HG03565 (cell line): ENCODE results near the gene LRIT1.

Experiments used
- ATAC-seq: cut with Tn5 transposase; IDR thresholded peaks from one replicate; pipeline ENCODE4 v1.9.1; 2021; ENCODE audit warnings: mild to moderate bottlenecking, moderate library complexity; ENCODE audit not compliant: unreplicated experiment

The LRIT1 gene

DNA sequence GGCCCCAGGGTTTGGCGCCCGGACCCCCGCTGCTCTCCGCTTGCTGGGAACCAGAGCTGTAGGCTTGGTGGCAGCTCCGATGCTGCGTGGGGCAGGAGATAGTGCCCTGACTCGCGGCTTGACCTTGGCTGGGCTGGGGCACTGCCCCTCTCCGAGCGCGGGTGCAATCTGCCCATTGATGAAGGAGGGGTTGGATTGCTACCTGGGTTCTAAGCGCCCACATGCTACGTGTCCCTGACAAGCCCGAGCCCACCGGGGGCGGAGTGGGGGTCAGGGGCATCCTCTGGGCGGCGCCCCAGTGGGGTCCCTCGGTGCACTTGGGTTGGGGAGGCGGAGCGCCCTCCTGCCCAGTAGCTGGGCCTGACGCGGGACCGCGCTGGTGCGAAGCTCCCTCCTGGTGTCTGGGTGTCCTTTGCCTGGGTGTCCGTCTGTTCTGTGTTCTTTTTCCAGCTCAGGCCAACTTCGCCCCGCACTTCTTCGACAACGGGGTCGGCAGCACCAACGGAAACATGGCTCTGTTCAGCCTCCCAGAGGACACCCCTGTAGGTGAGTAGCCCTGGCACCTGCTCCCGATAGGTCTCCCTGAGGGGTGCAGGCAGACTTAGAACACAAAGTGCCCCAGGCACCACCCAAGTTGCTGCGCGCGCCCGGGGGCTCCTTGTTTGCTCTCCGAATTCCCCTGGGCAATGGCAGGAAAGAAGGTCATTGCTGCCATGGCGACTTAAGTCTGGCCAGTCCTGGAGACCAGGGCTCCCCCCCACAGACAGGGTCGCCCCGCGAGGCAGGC, 46.1 kb downstream of the LRIT1 start:
- no peak for ATAC-seq

DNA sequence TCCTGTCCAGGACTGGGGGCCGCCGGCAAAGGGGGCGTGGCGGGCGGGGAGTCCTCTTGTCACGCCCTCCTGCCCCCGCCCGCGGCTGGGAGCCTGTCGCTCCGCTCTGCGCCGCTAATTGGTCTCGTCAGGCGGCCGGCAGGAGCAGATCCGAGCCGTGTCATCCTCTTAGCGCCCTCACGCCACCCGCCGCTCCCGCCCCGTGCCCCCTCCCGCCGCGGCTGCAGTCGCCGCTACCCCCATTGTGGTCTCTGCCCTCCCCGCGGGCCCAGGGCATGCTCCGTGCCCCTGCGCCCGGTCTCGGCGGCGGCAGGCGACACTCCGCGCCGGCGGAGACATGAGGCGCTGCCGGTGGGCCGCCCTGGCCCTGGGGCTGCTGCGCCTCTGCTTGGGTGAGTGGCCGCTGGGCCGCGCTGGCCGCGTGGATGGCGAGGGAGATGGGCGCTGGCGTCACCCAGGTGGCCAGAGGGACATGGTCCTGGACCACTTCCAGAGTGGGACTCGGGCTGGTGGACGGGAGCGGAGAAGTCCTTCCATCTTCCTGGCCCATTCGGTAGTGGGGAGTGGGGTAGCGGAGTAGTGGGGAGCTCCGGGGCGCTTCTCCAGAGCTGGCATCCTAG, 46.8 kb downstream of the LRIT1 start, which contains the start of gene CDHR1:
Gene CDHR1, plus strand, starts transcription at position 114 of the 620 bp plus-strand sequence. Its CDS starts 224 bp downstream, at position 338.
- ATAC-seq = no peak

DNA sequence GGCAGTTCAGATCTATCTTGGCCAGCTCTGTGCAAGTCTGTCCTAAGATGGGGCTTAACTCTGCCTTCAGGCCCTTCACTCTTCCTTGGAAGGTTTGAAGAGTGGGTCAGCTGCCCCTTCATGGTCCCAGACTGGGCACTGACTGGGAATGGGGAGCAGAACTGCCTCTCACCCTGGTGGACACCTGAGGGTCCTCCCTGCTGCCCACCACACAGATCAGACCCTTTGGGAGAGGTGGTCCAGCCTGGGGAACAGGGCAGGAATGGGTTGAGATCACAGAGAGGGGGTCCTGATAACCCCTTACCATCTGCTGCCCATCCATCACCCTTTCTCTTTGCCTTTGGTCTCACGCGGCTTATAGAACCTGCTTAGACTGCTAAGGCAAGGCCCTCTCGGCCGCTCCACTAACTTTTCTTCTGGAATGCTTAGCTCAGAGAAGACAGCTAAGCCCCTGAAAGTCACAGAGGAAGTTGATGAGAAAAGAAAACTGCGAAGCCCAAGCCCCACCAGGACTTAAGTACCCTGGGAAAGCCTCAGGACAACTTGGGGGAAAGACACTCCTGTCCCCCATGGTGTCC, 47.4 kb downstream of the LRIT1 start:
- ATAC-seq = no peak

DNA sequence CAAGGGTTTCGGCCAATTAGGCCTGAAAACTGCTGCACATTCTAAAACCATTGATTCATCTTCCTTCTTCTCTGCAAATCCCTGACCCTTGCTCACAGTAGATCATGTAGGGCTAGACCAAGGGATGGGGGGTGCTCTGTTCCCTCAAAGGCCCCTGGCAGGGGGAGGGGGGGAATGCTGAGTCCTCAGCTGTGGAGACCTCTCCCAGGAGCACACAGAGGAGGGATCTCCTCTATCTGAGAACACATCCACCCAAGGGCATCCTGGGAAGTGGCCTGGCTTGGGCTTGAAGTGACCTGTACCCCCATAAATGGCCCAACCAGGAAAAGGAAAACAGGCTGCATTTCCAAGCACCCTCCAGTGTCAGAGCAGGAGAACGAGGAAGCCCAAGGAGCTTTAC, 48.0 kb downstream of the LRIT1 start:
- no peak for ATAC-seq

DNA sequence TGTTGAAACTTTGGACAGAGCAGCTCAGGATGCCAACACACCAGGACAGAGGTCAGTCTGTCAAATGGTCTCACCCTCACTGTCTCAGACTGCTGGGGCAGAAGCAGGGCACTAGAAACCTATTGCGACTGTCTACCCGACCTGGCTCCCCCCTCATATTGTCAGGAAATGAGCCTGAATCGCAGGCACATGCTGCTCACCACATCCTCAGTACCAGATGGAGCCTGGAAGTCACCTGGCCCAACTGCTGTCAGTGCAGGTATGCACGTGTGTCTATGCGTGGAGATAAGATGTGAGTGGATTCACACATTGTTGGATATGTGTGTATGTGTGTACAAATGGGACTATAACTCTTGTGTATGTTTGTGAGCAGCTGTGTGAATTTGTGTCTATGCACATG, 50.2 kb downstream of the LRIT1 start:
- ATAC-seq = no peak

DNA sequence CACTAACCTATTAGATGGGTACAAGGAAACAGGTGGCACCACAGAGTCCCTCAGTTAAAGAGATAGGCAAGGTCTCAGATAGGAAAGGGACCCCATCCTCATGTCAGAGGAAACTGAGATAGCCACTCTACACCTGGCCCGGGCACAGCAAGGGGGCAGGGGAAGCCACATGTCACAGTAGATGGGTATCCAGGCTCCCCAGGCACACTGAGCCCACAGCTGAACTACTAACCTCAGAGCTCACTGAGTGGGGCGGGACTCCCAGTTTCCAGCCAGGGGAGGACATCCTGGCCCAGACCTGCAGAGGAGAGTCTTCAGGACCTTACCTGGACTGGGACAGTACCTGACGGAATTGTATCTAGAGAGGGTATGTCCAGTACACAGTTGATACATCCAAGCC, 50.7 kb downstream of the LRIT1 start:
- no peak for ATAC-seq

DNA sequence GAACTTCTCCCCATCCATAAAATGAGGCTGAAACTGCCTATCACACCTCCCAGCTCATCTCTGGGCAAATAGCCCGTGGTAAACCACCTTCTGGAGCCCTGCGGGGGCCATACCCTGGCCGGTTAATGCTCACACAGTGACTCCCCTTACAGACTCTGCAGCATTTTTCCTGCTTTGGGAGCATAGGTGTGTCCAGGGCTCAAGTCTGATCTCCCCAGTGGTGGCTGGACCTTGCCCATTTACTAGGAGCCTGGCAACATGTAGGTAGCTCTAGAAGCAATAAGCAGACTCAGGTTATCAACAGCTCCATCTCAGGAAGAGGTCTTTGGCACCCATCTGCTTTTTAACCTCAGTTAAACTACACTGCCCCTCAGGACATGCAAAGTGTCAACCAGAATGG, 52.5 kb downstream of the LRIT1 start:
- no peak for ATAC-seq

DNA sequence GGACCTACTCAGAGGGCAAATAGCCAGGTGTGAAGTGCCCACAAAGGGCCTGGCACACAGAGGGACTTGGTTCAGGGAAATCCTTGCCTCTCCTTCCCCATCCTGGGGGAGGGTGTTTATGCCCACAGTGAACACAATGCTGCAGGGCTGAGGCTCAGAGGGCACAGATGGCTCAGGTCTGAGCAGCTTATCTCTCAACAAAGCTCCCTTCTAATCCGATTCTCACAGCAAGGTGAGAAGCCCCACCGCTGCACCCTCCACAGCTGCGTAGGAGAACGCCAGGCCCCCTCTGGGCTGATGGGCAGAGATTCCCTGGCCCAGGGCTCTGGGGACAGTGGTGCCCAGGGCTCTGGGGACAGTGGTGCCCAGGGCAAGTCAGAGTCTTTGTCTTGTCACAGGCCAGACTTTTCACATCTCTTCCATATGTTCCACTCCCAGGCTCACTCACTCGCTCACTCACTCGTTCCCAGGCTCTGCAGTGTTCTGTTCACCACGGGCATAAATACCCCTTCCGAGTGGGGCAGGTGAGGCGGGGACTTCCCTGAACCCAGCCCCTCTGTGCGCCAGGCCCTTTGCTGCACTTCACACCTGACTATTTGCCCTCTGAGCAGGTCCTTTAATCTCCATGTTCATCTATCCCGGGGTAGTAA, 55.7 kb downstream of the LRIT1 start:
- no peak for ATAC-seq

DNA sequence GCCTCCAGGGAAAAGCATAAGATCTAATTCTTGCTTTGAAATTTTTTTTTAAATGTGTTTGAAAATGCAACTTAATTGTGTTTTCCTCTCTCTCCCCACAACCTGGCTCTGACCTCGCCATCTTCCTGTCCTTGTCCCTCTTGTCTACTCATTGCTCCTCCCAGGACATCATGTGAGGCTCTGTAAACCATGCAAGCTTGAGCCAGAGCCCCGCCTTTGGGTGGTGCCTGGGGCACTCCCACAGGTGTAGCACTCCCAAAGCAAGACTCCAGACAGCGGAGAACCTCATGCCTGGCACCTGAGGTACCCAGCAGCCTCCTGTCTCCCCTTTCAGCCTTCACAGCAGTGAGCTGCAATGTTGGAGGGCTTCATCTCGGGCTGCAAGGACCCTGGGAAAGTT, 56.8 kb downstream of the LRIT1 start:
- no peak for ATAC-seq

DNA sequence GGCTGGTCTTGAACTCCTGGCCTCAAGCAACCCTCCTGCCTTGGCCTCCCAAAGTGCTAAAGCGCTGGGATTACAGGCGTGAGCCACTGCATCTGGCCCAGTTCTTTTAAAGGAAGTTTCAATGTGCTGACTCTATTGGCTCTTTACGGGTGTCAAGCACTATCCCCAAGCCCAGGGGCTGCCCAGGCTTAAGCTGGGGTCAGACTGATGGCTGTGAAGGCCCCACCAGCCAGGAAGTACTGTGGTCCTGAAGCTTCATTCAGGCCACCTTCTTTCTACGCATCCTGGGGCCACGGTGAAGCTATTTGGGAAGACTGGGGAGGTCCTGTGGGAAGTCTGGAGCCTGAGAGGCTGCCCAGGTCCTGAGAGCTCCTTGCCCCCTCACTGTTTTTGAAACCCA, 59.7 kb downstream of the LRIT1 start:
- no peak for ATAC-seq
